Heart left ventricle (tissue), 13 donors: Measurements from ENCODE around the gene SEPTIN5.

Source experiments
- POLR2A ChIP-seq, 2 donors: fragments of 450-650 bp; IDR thresholded peaks; one replicate each; pipeline ENCODE4 v1.6.1; 2017; ENCODE audit warnings: antibody characterized with exemption in 2 of 2, mild to moderate bottlenecking in 2 of 2, moderate library complexity in 2 of 2
- TF ChIP-seq, protein P1 (sequence below), 12 donors: fragments of 200-600 bp; sonication (generic) in 4 of 12; IDR thresholded peaks; one replicate each; pipeline versions ENCODE4 v1.5.0 to v1.8.0; 2018 to 2022; ENCODE audit warnings: antibody characterized with exemption in 12 of 12, mild to moderate bottlenecking in 5 of 12
- donor health status: ischemic (EF 13 %, LVEDD 7.1; RV severe dilation, severe dysfunction).
- donor health status: DM: no; HTN: yes; CAD: no.
- donor health status: DM: no; HTN: no; CAD: no.
- donor health status: ischemic (EF 25% LVEDD 6.9; RV normal size, moderate dysfunction).
- donor health status: ischemic (EF 25% LVEDD 5.7; RV mildly dilated, moderate dysfunction).
- donor health status: ischemic (EF 35%, LVEDD 5.7; RV mildly dilated, moderate dysfunction).
- donor health status: nonischemic (EF 11% LVEDD 7.7; RV severe dilation, severe dysfunction).
- donor health status: DM: yes; HTN: yes; CAD: no.
- donor health status: PGD.
- donor health status: ischemic (EF 29% LVEDD 5.4; RV normal size, mild dysfunction).
- donor health status: nonischemic (EF 23%, LVEDD 6.1; RV moderate dilation, normal function).

DNA sequence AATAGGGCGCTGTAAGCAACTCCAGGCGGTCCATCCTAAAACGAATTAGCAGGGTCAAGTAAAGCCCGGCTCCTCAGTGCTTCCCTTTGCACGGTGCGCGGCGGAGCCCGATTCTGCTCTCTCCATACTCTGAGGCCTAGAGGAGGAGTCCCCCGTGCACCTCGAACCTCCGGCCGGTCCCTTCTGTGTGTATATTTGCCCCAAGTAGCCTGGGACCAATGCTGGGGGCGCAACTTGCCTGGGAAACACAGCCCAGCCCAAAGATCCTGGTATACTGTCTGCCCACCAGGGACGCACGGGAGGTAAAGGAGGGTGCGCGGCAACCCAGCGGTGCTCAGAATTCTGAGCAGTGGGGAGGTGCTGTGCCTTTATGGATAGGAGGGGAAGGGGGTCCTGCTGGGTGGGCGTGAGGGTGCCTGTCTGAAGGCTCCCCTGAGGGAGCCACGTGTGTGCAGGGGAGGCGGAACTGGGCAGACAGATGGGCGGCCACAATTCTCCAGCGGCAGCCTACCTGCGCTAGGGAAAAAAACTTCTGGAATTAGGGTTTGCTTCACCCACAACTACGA is 41.5 kb downstream of the SEPTIN5 start:
- TF ChIP-seq, protein P1, sequence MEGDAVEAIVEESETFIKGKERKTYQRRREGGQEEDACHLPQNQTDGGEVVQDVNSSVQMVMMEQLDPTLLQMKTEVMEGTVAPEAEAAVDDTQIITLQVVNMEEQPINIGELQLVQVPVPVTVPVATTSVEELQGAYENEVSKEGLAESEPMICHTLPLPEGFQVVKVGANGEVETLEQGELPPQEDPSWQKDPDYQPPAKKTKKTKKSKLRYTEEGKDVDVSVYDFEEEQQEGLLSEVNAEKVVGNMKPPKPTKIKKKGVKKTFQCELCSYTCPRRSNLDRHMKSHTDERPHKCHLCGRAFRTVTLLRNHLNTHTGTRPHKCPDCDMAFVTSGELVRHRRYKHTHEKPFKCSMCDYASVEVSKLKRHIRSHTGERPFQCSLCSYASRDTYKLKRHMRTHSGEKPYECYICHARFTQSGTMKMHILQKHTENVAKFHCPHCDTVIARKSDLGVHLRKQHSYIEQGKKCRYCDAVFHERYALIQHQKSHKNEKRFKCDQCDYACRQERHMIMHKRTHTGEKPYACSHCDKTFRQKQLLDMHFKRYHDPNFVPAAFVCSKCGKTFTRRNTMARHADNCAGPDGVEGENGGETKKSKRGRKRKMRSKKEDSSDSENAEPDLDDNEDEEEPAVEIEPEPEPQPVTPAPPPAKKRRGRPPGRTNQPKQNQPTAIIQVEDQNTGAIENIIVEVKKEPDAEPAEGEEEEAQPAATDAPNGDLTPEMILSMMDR (IDR thresholded peaks at IDR 0.05), result no peak
- no peak for TF ChIP-seq POLR2A (IDR thresholded peaks at IDR 0.05)
